A673 (cell line): Measurements from ENCODE around the gene ZNF778.

Experiments
- CTCF ChIP-seq: fragments of 300-800, 200-600 bp; sonication (generic); conservative IDR thresholded peaks from 2 replicates; pipeline ENCODE4 v1.5.1; 2017; ENCODE audit warnings: low read depth, mild to moderate bottlenecking, antibody characterized with exemption, low read length, moderate library complexity, mixed read lengths
- EZH2 ChIP-seq: fragments of 200-600 bp; sonication (generic); IDR thresholded peaks from 2 replicates; pipeline ENCODE4 v1.6.1; 2017; ENCODE audit warnings: borderline replicate concordance, low read depth, mild to moderate bottlenecking, mixed read lengths, antibody characterized with exemption, low read length; ENCODE audit not compliant: poor library complexity, severe bottlenecking

- no peak for TF ChIP-seq CTCF
- no peak for TF ChIP-seq EZH2
Measured at GRCh38 chr16:89219365-89219764, 1.9 kb downstream of the ZNF778 start.
